HG02938 (cell line): ENCODE data around the gene GBX1.

ENCODE experiments used
- ATAC-seq: cut with Tn5 transposase; IDR thresholded peaks from one replicate; pipeline ENCODE4 v1.9.1; 2021; ENCODE audit warnings: mild to moderate bottlenecking, moderate library complexity; ENCODE audit not compliant: unreplicated experiment

GBX1 gene

GRCh38 chr7:151194188-151194587, 26.7 kb upstream of the GBX1 start:
- no peak for ATAC-seq

GRCh38 chr7:151193203-151193978, 25.9 kb upstream of the GBX1 start:
- no peak for ATAC-seq

DNA sequence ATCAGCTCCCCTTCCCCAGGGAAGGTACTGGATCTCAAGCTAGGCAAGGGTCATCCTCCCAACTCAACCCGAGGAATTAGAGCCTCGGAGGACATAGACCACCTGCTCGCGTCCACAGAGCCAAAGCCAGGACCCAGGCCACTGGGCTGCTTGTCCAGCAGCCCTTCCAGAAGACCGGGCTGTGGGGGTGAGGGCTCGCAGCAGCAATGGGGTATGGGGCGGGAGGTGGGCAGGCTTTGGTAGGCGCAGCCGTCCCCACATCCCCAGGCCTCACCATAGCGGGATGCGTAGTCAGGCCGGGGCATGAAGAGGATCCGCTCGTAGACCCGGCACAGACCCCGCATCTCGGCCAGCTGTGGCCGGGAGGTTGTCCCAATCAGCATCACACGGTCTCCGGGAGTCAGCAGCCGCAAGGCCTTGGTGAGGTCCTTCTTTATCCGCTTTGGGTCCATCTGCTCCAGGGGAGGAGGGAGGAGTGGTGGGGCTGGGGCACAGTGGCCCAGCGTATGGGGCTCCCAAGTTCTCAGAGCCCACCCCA, 24.6 kb upstream of the GBX1 start:
- no peak for ATAC-seq

- no peak for ATAC-seq
These were observed 24.1 kb upstream of the GBX1 start for GRCh38 chr7:151191544-151191943.

DNA sequence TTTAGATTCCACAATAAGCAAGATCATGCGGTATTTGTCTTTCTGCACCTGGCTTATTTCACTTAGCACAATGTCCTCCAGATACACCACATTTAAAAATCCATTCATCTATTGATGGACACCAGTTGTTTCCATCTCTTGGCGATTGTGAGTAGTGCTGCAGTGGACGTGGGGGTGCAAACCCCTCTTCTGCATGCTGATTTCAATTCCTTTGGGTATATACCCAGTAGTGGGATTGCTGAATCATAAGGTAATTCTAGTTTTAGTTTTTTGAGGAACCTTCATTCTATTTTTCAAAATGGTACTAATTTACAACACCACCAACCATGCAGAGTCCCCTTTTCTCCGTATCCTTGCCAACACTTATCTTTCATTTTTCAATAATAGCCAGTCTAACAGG, 21.5 kb upstream of the GBX1 start:
- ATAC-seq: no peak

DNA sequence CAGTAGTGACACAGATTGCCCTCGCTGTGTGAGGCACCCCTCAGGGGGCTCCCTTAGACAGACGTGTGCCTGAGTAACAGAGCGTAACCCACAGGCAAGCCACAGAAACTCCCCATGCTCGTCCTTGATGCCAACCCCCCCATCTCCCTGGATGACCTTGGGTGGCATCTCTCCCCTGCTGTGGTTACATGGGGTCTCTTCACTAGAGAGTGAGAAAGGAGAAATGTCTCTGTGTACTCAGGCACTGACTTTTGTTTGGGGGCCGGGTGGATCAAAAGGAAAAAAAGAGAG, 20.7 kb upstream of the GBX1 start:
- no peak for ATAC-seq

GRCh38 chr7:151187409-151188251, 20.1 kb upstream of the GBX1 start:
- no peak for ATAC-seq

GRCh38 chr7:151186640-151187408, 19.3 kb upstream of the GBX1 start, which contains the start of gene ASB10:
TSS of gene ASB10 (minus strand) at chr7:151187250. CDS start at chr7:151187130, 120 bp downstream.
- no peak for ATAC-seq

DNA sequence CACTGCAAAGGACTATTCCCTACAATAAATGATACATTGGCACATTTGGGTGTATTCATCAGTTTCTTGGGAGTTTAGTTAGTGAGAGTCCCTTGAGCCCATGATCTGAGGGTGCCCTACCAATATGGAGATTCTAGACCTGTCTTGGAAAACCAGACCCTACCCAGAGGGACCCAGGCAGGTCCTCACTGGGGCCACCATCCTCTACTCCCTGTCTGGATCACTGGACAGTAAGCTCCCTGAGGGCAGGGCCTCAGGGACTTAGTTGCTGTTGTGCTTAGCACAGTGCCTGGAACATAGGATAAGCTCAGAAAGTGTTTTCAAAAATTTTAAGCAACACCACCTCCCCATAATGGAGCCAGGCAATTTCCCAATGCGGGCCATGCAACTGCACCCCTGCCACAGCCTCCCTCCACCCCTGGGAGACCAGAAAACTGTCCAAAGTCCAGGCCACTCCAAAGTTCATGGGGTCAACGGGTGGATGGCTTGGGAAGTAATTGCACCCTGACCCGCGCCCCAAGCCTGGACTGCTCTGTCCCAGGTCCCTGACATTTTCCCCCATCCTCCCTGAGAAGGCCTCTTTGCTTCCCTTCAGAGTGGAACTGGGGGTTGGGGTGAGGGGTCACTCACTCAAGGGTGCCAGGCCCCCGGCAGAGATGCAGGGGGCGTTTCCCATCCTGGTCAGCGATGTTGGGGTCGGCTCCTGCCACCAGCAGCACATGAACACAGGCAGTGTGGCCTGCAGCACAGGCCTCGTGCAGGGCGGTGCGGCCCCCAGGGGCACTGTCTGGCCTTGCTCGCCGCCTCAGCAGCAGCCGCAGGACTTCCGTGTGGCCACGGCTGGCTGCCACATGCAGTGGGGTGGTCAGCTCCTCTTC, 18.5 kb upstream of the GBX1 start:
- no peak for ATAC-seq

GRCh38 chr7:151181011-151181431, 13.5 kb upstream of the GBX1 start:
- ATAC-seq: no peak

GRCh38 chr7:151179946-151180345, 12.5 kb upstream of the GBX1 start:
- no peak for ATAC-seq

- no peak for ATAC-seq
These were observed 11.9 kb upstream of the GBX1 start for GRCh38 chr7:151179287-151179860.

DNA sequence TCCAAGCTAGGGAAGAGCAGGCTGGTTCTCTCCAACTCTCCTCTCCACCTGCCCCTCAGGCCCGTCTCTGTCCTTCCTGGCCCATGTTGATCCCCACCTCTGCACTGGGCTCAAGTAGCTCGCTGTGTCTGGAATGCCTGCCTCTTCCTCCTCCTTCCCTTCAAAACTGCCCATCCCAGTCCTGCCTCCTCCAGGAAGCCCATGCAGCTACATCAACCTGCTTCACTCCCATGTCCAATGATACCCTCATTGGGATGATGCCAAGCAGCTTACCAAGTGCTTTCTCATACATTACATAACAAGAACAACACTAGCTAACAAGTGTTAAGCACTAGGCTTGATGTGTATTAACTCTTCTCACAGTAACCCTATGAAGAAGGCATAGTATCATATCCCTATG, 11.3 kb upstream of the GBX1 start:
- ATAC-seq: no peak

DNA sequence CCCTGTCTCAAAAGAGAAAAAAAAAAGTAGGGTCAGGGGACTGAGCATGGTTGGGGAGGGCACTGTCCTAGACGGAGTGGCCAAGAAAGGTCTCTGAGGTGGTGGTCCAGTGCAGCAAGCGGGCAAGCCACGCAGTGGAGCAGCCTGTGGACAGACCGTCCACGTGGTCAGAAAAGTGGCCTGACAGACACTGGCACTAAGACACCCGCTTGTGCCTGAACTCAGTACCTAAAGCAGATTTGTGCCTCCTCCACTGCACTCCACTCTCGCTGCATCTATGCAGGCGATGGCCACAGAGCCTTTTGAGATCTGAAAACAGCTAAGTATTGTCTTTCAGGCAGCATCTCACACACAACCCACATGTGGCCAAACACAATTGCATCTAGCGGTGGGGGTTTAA, 10.7 kb upstream of the GBX1 start:
- ATAC-seq: no peak

DNA sequence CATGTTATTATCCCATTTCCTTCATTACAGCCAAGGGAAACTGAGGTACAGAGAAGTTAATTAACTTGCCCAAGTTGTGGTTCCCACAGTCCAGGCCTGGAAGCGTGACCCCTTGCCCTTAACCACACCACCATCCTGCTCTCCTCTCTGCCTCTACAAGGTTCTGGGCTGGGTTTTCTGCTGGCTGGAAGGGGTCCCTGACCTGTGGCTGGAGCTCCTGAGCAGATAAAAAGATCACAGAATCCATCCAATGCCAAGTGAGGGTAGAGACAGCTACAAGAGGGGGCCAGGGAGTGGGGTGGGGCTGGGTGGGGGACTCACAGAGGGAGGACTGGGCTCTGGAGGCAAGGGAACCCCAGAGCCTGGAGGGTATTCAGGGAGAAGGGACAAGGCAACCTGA, 9.8 kb upstream of the GBX1 start:
- no peak for ATAC-seq

DNA sequence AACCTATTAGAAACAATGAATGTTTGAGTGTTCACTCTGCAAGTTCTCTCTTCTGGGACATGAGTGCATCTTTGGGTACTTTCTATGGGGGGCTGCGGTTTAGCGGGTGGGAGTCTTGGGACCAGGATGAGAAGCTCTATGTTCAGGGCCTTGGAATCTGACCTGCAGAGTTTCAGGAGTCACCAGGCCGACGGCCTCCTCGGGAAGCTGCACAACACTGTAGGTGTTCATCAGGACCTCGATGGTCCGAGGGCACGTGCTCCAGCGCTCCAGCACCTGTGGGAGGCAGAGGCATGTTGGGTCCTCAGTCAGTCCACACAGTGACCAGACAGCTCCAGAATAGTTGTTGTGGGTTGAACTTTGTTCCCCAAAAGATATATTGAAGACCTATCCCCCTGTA, 8.9 kb upstream of the GBX1 start:
- no peak for ATAC-seq

GRCh38 chr7:151175793-151176311, 8.4 kb upstream of the GBX1 start:
- ATAC-seq: no peak

DNA sequence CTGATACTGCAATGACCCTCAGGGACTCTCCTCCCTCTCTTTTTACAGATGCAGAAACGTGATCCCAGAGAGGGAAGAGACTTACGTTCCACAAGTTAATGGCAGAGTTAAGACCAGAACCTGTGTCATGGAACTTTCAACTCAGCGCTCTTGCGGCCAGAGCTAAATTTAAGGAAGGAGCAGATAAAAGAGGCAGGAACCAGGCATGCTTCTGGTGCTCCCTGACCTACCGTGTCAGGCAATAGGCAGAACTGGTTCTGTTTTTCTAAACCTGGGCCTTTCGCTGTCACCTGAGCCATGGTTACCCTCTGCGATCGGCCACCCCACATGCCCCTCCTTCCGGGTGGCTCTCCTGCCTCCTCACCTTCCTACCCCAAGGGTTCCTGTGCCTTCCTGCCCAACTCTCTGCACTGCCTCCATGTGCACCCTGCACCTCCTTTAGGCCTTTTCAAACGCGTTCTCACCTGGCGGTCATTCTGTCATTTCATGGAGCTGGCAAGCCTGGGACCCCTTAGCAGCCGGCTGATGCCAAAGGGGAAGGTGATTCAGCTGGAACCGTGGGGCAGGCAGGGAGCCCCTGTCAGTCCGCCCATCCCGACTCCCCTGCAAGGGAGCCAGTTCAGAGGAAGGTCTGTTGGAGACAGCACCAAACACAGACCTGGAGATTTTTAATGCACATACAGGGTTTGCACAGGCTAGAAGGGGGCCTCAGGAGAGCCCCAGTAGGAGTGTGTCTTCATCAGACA, 7.7 kb upstream of the GBX1 start:
- no peak for ATAC-seq
